ENCODE measurements around the gene HSD11B1. TPM values are rescaled to one million over a fixed set of nuclear protein-coding genes. Genes with fewer than 3 reads are reported as not detected.

The HSD11B1 gene
- polyA plus RNA-seq, 3 donors = not detected

DNA sequence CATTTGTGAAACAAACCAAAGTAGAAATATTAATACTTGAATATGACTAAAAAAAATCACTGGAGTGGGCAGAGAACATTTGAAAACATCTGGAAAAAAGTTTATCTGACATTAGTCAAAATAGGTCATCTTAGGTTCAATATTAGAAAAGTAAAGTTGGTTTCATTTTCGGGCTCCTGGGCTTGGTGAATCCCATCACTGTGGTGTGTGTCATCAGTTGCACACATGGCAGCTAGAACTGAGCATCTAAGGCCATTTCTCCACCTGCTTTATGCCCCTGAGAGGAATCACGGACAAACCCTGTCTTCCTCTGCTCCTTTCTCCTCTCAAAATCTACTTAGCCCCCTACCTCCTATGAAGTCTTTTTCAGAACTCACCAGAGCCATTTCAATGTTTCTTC, 5.4 kb downstream of the HSD11B1 start:
- Histone ChIP-seq H3K27ac (ENCODE audit: low read depth in 1 of 2, low read length in 2 of 2) (no peak overlapping the region), H3K4me3 (replicated peaks in 1 of 3; ENCODE audit: low read depth in 2 of 3, low read length in 3 of 3) (no peak overlapping the region), H3K36me3 (replicated peaks in 1 of 2; ENCODE audit: control insufficient read depth in 1 of 2, insufficient read depth in 2 of 2, low read length in 2 of 2) (no peaks in the 10 kb centered on the region), H3K27me3 (ENCODE audit: control insufficient read depth in 2 of 2, insufficient read depth in 2 of 2, low read length in 2 of 2) (no peaks in the 10 kb centered on the region), H4K20me1 (ENCODE audit: insufficient read depth, low read length) (no peaks in the 10 kb centered on the region), H3K4me2 (replicated peaks; ENCODE audit: extremely low read depth, low read length, poor library complexity, severe bottlenecking) (no peak overlapping the region), H3K4me1 (ENCODE audit: control insufficient read depth in 1 of 2, insufficient read depth in 2 of 2, low read length in 2 of 2) (peaks cover under 1 to 3% of the 10 kb centered on the region in 2 donors), H3K9ac (ENCODE audit: insufficient read depth, low read length, poor library complexity, severe bottlenecking) (no peak overlapping the region), H3K79me2 (ENCODE audit: insufficient read depth, low read length) (no peaks in the 10 kb centered on the region), H2AFZ (ENCODE audit: insufficient read depth, low read depth, low read length, poor library complexity, severe bottlenecking) (no peak overlapping the region), H3K9me3 (replicated peaks in 1 of 2; ENCODE audit: control insufficient read depth in 1 of 2, insufficient read depth in 1 of 2, low read length in 2 of 2) (no peaks in the 10 kb centered on the region)
- Mint-ChIP-seq H3K9me3 (no peaks in the 10 kb centered on the region), H3K4me3 (no peak overlapping the region), H3K4me1 (peaks cover 1% of the 10 kb centered on the region), H3K27ac (peak overlapping the region in 1 of 7 donors; percentile 2), H3K36me3 (peaks cover 0 to 4% of the 10 kb centered on the region in 2 donors), H3K27me3 (ENCODE audit: low read depth in 3 of 3) (peaks cover 0 to 6% (median 2%) of the 10 kb centered on the region in 3 donors)
- WGBS (ENCODE audit: insufficient coverage) = no CpG with 5 or more reads among the region's 2 CpGs
- intact Hi-C loops (cut with micrococcal nuclease) = no loop called here
- DNase-seq = no peak
- TF ChIP-seq, protein P1, sequence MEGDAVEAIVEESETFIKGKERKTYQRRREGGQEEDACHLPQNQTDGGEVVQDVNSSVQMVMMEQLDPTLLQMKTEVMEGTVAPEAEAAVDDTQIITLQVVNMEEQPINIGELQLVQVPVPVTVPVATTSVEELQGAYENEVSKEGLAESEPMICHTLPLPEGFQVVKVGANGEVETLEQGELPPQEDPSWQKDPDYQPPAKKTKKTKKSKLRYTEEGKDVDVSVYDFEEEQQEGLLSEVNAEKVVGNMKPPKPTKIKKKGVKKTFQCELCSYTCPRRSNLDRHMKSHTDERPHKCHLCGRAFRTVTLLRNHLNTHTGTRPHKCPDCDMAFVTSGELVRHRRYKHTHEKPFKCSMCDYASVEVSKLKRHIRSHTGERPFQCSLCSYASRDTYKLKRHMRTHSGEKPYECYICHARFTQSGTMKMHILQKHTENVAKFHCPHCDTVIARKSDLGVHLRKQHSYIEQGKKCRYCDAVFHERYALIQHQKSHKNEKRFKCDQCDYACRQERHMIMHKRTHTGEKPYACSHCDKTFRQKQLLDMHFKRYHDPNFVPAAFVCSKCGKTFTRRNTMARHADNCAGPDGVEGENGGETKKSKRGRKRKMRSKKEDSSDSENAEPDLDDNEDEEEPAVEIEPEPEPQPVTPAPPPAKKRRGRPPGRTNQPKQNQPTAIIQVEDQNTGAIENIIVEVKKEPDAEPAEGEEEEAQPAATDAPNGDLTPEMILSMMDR (IDR thresholded peaks at IDR 0.05) = no peak

DNA sequence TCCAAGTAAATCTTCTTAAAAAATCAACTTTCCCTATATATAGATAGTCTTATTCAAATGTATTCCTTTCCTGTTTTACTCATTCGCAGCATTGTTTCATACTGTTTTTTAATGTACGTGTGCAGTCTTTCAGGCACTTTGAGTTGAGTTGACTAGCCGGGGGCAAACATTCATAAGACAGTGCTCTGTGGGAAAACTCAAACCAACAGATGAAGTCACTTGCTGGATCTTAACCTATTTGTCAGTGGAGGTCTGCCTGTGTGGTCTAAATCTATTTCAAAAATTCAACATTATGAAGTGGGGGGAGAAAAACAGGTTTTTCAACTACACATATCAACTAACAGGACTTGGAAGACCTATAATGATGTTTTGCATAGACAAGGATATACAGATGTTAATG, 6.2 kb downstream of the HSD11B1 start:
- H3K9me3 ChIP-seq (replicated peaks in 1 of 2; ENCODE audit: control insufficient read depth in 1 of 2, insufficient read depth in 1 of 2, low read length in 2 of 2) = no peaks in the 10 kb centered on the region
- Mint-ChIP-seq H3K9me3 (no peaks in the 10 kb centered on the region), H3K36me3 (peaks cover 0 to 4% of the 10 kb centered on the region in 2 donors), H3K27ac (no peak overlapping the region), H3K27me3 (ENCODE audit: low read depth in 3 of 3) (peaks cover 0 to 6% (median 2%) of the 10 kb centered on the region in 3 donors), H3K4me3 (no peak overlapping the region), H3K4me1 (peaks cover 3% of the 10 kb centered on the region)
- intact Hi-C loops (cut with micrococcal nuclease) = no loop called here
- no peaks in the 10 kb centered on the region for H3K36me3 ChIP-seq (replicated peaks in 1 of 2; ENCODE audit: control insufficient read depth in 1 of 2, insufficient read depth in 2 of 2, low read length in 2 of 2)
- H3K27ac ChIP-seq (ENCODE audit: low read depth in 1 of 2, low read length in 2 of 2) = no peak overlapping the region
- no peaks in the 10 kb centered on the region for H3K79me2 ChIP-seq (ENCODE audit: insufficient read depth, low read length)
- H3K4me1 ChIP-seq (ENCODE audit: control insufficient read depth in 1 of 2, insufficient read depth in 2 of 2, low read length in 2 of 2) = no peaks in the 10 kb centered on the region
- H3K27me3 ChIP-seq (ENCODE audit: control insufficient read depth in 2 of 2, insufficient read depth in 2 of 2, low read length in 2 of 2) = no peaks in the 10 kb centered on the region
- H3K4me3 ChIP-seq (replicated peaks in 1 of 3; ENCODE audit: low read depth in 2 of 3, low read length in 3 of 3) = no peak overlapping the region
- H4K20me1 ChIP-seq (ENCODE audit: insufficient read depth, low read length) = no peaks in the 10 kb centered on the region
- H2AFZ ChIP-seq (ENCODE audit: insufficient read depth, low read depth, low read length, poor library complexity, severe bottlenecking) = no peak overlapping the region
- TF ChIP-seq, protein P1 (IDR thresholded peaks at IDR 0.05) = no peak
- no peak overlapping the region for H3K4me2 ChIP-seq (replicated peaks; ENCODE audit: extremely low read depth, low read length, poor library complexity, severe bottlenecking)
- WGBS (ENCODE audit: insufficient coverage) = 77% methylated on average over 2 of the region's 3 CpGs
- no peak overlapping the region for H3K9ac ChIP-seq (ENCODE audit: insufficient read depth, low read length, poor library complexity, severe bottlenecking)
- DNase-seq = no peak

Data from CD14-positive monocyte (primary cell).